ENCODE results near the gene PITPNM1.

The PITPNM1 gene

GRCh38 chr11:67500484-67500821 is 4.7 kb downstream of the PITPNM1 start:
- Histone ChIP-seq H3K27ac (ENCODE audit: low read depth, low read length) (no peak overlapping the region), H3K79me2 (ENCODE audit: insufficient read depth, low read length) (peaks cover 16% of the 10 kb centered on the region), H3K9ac (ENCODE audit: low read length) (no peak overlapping the region), H3K36me3 (ENCODE audit: low read length) (no peaks in the 10 kb centered on the region), H3K4me2 (ENCODE audit: low read depth, low read length, poor library complexity, severe bottlenecking) (no peak overlapping the region), H2AFZ (ENCODE audit: low read depth, low read length, severe bottlenecking) (no peak overlapping the region), H3K4me3 (ENCODE audit: insufficient read depth, low read length, poor library complexity, severe bottlenecking) (no peak overlapping the region), H3K9me2 (replicated peaks; ENCODE audit: insufficient read depth, low read length) (no peaks in the 10 kb centered on the region), H3K27me3 (ENCODE audit: low read length) (no peaks in the 10 kb centered on the region), H4K20me1 (ENCODE audit: low read depth, low read length) (no peaks in the 10 kb centered on the region; the same call in 1 of the 2 replicates), H3K9me3 (ENCODE audit: insufficient read depth, low read length) (no peaks in the 10 kb centered on the region), H3F3A (ENCODE audit: insufficient read depth) (peaks cover 1% of the 10 kb centered on the region)
- TF ChIP-seq EZH2phosphoT487 (conservative IDR thresholded peaks at IDR 0.05; ENCODE audit: low read length) (no peak), CTCF (IDR thresholded peaks at IDR 0.05; ENCODE audit: insufficient read depth, low read length, poor library complexity, severe bottlenecking) (no peak)

- Histone ChIP-seq H3K9ac (ENCODE audit: low read length) (no peak overlapping the region), H3K27ac (ENCODE audit: low read depth, low read length) (no peak overlapping the region), H3K79me2 (ENCODE audit: insufficient read depth, low read length) (peaks cover 16% of the 10 kb centered on the region), H3F3A (ENCODE audit: insufficient read depth) (no peaks in the 10 kb centered on the region), H3K9me3 (ENCODE audit: insufficient read depth, low read length) (no peaks in the 10 kb centered on the region), H3K27me3 (ENCODE audit: low read length) (no peaks in the 10 kb centered on the region), H3K4me3 (ENCODE audit: insufficient read depth, low read length, poor library complexity, severe bottlenecking) (no peak overlapping the region), H4K20me1 (ENCODE audit: low read depth, low read length) (no peaks in the 10 kb centered on the region; the same call in 1 of the 2 replicates), H2AFZ (ENCODE audit: low read depth, low read length, severe bottlenecking) (no peak overlapping the region), H3K36me3 (ENCODE audit: low read length) (no peaks in the 10 kb centered on the region), H3K4me2 (ENCODE audit: low read depth, low read length, poor library complexity, severe bottlenecking) (no peak overlapping the region), H3K9me2 (replicated peaks; ENCODE audit: insufficient read depth, low read length) (no peaks in the 10 kb centered on the region)
- TF ChIP-seq EZH2phosphoT487 (conservative IDR thresholded peaks at IDR 0.05; ENCODE audit: low read length) (no peak), CTCF (IDR thresholded peaks at IDR 0.05; ENCODE audit: insufficient read depth, low read length, poor library complexity, severe bottlenecking) (no peak)
These were observed 5.2 kb downstream of the PITPNM1 start for GRCh38 chr11:67499808-67500483.

- Histone ChIP-seq H3K36me3 (ENCODE audit: low read length) (no peaks in the 10 kb centered on the region), H3K9me2 (replicated peaks; ENCODE audit: insufficient read depth, low read length) (no peaks in the 10 kb centered on the region), H2AFZ (ENCODE audit: low read depth, low read length, severe bottlenecking) (no peak overlapping the region), H4K20me1 (ENCODE audit: low read depth, low read length) (no peaks in the 10 kb centered on the region; the same call in 1 of the 2 replicates), H3F3A (ENCODE audit: insufficient read depth) (no peaks in the 10 kb centered on the region), H3K79me2 (ENCODE audit: insufficient read depth, low read length) (peaks cover 4% of the 10 kb centered on the region), H3K4me3 (ENCODE audit: insufficient read depth, low read length, poor library complexity, severe bottlenecking) (no peak overlapping the region), H3K4me2 (ENCODE audit: low read depth, low read length, poor library complexity, severe bottlenecking) (no peak overlapping the region), H3K9me3 (ENCODE audit: insufficient read depth, low read length) (no peaks in the 10 kb centered on the region), H3K9ac (ENCODE audit: low read length) (no peak overlapping the region), H3K27me3 (ENCODE audit: low read length) (no peaks in the 10 kb centered on the region), H3K27ac (ENCODE audit: low read depth, low read length) (no peak overlapping the region)
- TF ChIP-seq CTCF (IDR thresholded peaks at IDR 0.05; ENCODE audit: insufficient read depth, low read length, poor library complexity, severe bottlenecking) = no peak
- TF ChIP-seq EZH2phosphoT487 (conservative IDR thresholded peaks at IDR 0.05; ENCODE audit: low read length) = no peak
These were observed 6.6 kb downstream of the PITPNM1 start for GRCh38 chr11:67498544-67498972.

All from SU-DHL-6 (cell line).